Measurements from ENCODE around the gene OSCAR.

- TF ChIP-seq CTCF (conservative IDR thresholded peaks at IDR 0.05 in 1 of 2, IDR thresholded peaks at IDR 0.05 in 1 of 2; ENCODE audit: extremely low read depth in 1 of 2, insufficient read depth in 1 of 2, low read depth in 1 of 2, low read length in 2 of 2) (no peak), EZH2 (IDR thresholded peaks at IDR 0.05; ENCODE audit: borderline replicate concordance, low read length) (no peak)
These were observed 26.8 kb downstream of the OSCAR start for GRCh38 chr19:54073829-54074228.

All from mammary epithelial cell (primary cell).